ENCODE results near the gene NPIPB13. TPM values are rescaled to one million over a fixed set of nuclear protein-coding genes. Genes with fewer than 3 reads are reported as not detected.
"Not testable (repeated sequence)": the region's sequence is repeated elsewhere in the genome, so short reads cannot be mapped to it uniquely, and the experiment has no call there.

Gene NPIPB13
- total RNA-seq (2014; rRNA removed; shearing (Covaris generic)) = 0.03 and 0.50 TPM in 2 replicates

GRCh38 chr16:30248379-30248778 lies at the start of gene NPIPB13:
Gene NPIPB13, minus strand, starts transcription at chr16:30248479. Its CDS starts 2,906 bp downstream, at chr16:30245573.
- not testable (repeated sequence) for DNase-seq (ENCODE audit: low spot score)

DNA sequence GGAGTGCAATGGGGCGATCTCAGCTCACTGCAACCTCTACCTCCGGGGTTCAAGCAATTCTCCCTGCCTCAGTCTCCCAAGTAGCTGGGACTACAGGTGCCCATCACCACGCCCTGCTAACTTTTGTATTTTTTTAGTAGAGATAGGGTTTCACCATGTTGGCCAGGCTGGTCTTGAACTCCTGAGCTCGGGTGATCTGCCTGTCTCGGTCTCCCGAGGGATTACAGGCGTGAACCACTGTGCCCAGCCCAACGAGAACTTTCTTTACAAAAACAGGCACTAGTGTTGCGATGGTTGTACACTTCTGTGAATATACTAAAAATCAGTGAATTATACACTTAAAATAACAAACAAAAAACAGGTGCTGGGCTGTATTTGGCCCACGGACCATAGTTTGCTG lies 34.1 kb upstream of the NPIPB13 start:
- not testable (repeated sequence) for DNase-seq (ENCODE audit: low spot score)

DNA sequence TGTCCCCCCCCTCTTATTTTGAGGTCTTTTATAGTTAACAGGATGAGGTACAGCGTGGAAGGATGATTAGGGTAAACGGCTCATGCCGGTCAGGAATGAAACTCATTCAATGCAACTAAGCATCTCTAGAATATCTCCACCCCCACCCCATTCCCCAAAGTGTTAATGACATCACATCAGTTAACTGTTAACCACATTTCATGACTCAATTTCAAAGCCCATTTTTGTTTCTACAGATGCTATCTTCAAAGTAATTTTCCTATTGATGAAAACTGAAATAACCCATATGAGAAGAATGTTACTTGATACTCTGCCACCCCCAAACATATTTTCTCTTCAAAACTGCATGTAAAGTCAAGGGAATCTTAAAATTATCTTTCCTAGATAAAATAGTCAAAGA lies 30.2 kb upstream of the NPIPB13 start:
- not testable (repeated sequence) for DNase-seq (ENCODE audit: low spot score)

GRCh38 chr16:30217082-30217481 lies 31.2 kb downstream of the NPIPB13 start:
- DNase-seq (ENCODE audit: low spot score) = not testable (repeated sequence)

GRCh38 chr16:30211414-30211813 lies 36.9 kb downstream of the NPIPB13 start:
- not testable (repeated sequence) for DNase-seq (ENCODE audit: low spot score)

GRCh38 chr16:30209032-30209431 lies 39.2 kb downstream of the NPIPB13 start:
- DNase-seq (ENCODE audit: low spot score) = not testable (repeated sequence)

DNA sequence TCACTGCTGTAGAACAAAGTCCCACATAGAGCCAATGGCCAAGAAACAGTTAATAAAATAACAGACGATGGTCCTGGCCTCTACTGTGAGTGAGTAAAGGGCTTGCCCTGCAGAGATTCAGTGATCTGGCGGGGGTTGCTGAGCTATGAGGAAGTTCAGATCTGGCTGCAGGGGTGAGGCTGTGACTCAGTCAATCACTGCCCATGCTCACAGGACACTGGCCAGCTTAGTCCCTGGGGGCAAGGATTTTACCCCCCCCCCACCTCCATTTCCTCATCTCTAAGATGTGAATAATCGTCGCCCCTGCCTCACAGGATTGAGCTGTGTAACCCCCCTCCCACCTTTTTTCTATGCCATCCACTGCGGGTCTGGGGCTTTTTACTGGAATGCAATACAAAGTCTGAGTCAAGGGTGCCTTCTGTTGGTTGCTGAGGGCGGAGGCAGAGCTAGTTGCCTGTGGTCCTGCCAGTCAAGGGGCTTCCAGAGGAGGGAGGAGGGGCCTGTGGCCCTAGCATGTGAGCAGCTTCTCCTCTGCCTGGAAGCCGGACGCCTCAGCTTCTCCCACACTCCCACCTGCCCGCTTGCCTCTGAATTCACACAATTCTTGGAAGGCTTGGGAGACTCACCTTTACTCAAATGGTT lies 41.1 kb downstream of the NPIPB13 start:
- DNase-seq (ENCODE audit: low spot score) = not testable (repeated sequence)

- not testable (repeated sequence) for DNase-seq (ENCODE audit: low spot score)
Observed at GRCh38 chr16:30206252-30206651, 42.0 kb downstream of the NPIPB13 start.

DNA sequence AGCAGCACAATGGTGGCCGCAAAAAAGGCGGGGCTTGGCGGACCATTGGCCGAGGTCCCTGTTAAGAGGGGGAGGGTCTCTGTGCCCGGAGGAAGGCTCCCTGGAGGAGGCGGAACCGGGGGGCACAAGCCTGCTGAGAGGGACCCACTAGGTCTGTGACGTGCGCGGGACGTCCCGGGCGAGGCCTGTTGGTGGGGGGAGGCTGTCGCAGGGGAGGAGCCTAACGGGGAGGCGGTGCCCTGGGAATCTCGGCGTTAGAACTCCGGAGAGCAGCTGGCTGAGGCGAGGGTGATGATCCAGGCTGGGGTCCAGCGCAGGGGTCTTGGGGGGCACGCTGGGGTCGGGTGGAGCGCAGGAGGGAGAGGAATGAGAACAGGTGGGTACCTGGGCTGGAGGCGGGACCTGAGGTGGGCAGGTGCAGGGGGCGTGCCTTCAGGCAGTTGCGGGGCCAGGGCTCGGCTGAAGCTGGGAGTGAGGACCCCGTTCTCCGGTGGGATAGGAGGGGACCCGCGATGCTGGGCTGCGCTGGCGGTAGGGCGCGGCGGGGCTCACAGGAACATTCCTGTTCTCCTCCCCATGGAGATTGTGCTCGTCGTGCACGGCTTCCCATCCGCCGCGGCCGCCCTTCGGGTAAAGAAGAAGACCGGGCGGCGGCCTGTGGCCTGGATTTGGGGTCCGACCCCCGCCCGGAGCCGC lies 42.6 kb downstream of the NPIPB13 start:
- not testable (repeated sequence) for DNase-seq (ENCODE audit: low spot score)

- not testable (repeated sequence) for DNase-seq (ENCODE audit: low spot score)
Observed at GRCh38 chr16:30199608-30200343, 48.5 kb downstream of the NPIPB13 start.

DNA sequence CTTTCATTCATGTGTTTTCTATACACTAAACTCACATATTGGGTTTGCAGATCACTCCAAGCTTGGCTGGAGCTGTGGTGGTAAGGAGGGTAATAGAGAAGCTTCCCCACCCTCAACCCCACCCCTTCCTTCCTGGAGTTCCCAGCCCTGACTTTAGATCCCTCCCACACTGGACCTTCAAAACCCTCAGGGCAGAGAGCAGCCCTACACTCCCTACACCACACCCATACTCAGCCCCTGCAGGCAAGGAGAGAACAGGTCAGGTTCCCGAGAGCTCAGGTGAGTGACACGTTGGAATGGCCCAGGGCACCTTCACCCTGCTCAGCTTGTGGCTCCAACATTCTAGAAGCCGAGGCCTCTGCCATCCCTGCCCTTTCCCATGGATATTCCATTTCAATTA lies 49.2 kb downstream of the NPIPB13 start, which contains the start of gene SULT1A3:
Gene SULT1A3, plus strand, starts transcription at position 207 of the 400 bp plus-strand sequence. CDS start 1,474 bp downstream, outside the sequence.
- DNase-seq (ENCODE audit: low spot score) = not testable (repeated sequence)

Other genes starting within 250 kb of the NPIPB13 start
- gene DOC2A, start 237.5 kb downstream of the NPIPB13 start, total RNA-seq (2014; rRNA removed; shearing (Covaris generic)) = 0.45 and 1.7 TPM in 2 replicates
- gene C16orf92, start 225.3 kb downstream of the NPIPB13 start, total RNA-seq (2014; rRNA removed; shearing (Covaris generic)) = not detected in 2 replicates
- 0.38 and 1.1 TPM in 2 replicates for gene TLCD3B, start 217.2 kb downstream of the NPIPB13 start, total RNA-seq (2014; rRNA removed; shearing (Covaris generic))
- gene ALDOA, start 182.7 kb downstream of the NPIPB13 start, total RNA-seq (2014; rRNA removed; shearing (Covaris generic)) = 1,380 and 1,410 TPM in 2 replicates
- gene PPP4C, start 172.5 kb downstream of the NPIPB13 start, total RNA-seq (2014; rRNA removed; shearing (Covaris generic)) = 185 and 215 TPM in 2 replicates
- not detected in 2 replicates for gene TBX6, start 156.6 kb downstream of the NPIPB13 start, total RNA-seq (2014; rRNA removed; shearing (Covaris generic))
- 2.9 and 7.5 TPM in 2 replicates for gene YPEL3, start 152.3 kb downstream of the NPIPB13 start, total RNA-seq (2014; rRNA removed; shearing (Covaris generic))
- 1.8 and 2.8 TPM in 2 replicates for gene GDPD3, start 134.9 kb downstream of the NPIPB13 start, total RNA-seq (2014; rRNA removed; shearing (Covaris generic))
- gene MAPK3, start 125.3 kb downstream of the NPIPB13 start, total RNA-seq (2014; rRNA removed; shearing (Covaris generic)) = 34.4 and 46.6 TPM in 2 replicates
- gene CORO1A, start 64.9 kb downstream of the NPIPB13 start, total RNA-seq (2014; rRNA removed; shearing (Covaris generic)) = 12.0 and 16.0 TPM in 2 replicates
- 246 and 504 TPM in 2 replicates for gene BOLA2B, start 54.8 kb downstream of the NPIPB13 start, total RNA-seq (2014; rRNA removed; shearing (Covaris generic))
- gene SLX1A, start 54.6 kb downstream of the NPIPB13 start, total RNA-seq (2014; rRNA removed; shearing (Covaris generic)) = 9.8 and 57.9 TPM in 2 replicates
- gene SULT1A3, start 49.2 kb downstream of the NPIPB13 start, total RNA-seq (2014; rRNA removed; shearing (Covaris generic)) = 5.1 and 6.6 TPM in 2 replicates
- gene CD2BP2, start 106.8 kb upstream of the NPIPB13 start, total RNA-seq (2014; rRNA removed; shearing (Covaris generic)) = 87.1 and 116 TPM in 2 replicates
- gene TBC1D10B, start 122.0 kb upstream of the NPIPB13 start, total RNA-seq (2014; rRNA removed; shearing (Covaris generic)) = 47.0 and 55.6 TPM in 2 replicates
- not detected in 2 replicates for gene MYL11, start 126.3 kb upstream of the NPIPB13 start, total RNA-seq (2014; rRNA removed; shearing (Covaris generic))
- not detected in 2 replicates for gene SEPTIN1, start 134.1 kb upstream of the NPIPB13 start, total RNA-seq (2014; rRNA removed; shearing (Covaris generic))
- 19.1 and 20.7 TPM in 2 replicates for gene ZNF48, start 146.9 kb upstream of the NPIPB13 start, total RNA-seq (2014; rRNA removed; shearing (Covaris generic))
- 19.2 and 27.4 TPM in 2 replicates for gene ZNF771, start 159.1 kb upstream of the NPIPB13 start, total RNA-seq (2014; rRNA removed; shearing (Covaris generic))
- 74.5 and 86.1 TPM in 2 replicates for gene DCTPP1, start 181.6 kb upstream of the NPIPB13 start, total RNA-seq (2014; rRNA removed; shearing (Covaris generic))
- gene SEPHS2, start 197.4 kb upstream of the NPIPB13 start, total RNA-seq (2014; rRNA removed; shearing (Covaris generic)) = 4.9 and 7.2 TPM in 2 replicates
- 0.17 and 0.26 TPM in 2 replicates for gene ITGAL, start 224.3 kb upstream of the NPIPB13 start, total RNA-seq (2014; rRNA removed; shearing (Covaris generic))